Common myeloid progenitor, CD34-positive (primary cell): ENCODE data around the gene IFI44.

ENCODE experiments used
- CTCF ChIA-PET: fragments of 350-600 bp; sonication (Branson Sonifier 250); formaldehyde crosslinking; loops from one replicate; lab custom pipeline; 2021; ENCODE audit warnings: antibody characterized with exemption; lab: Charles Lee
- POLR2A ChIA-PET: fragments of 350-600 bp; sonication (Branson Sonifier 250); formaldehyde crosslinking; loops from one replicate; lab custom pipeline; 2021; ENCODE audit warnings: antibody characterized with exemption; lab: Charles Lee
- DNase-seq, 3 donors: peaks; one replicate each; pipeline versions ENCODE4 v3.0.0 to v3.0.0-alpha.2; 2013
- H3K27ac ChIP-seq, 2 experiments: 1 replicate in 1 of 2; 2 replicates in 1 of 2; pipeline ENCODE4 v1.7.0; 2013; ENCODE audit warnings: inconsistent platforms in 2 of 2, low read length in 2 of 2, mild to moderate bottlenecking in 2 of 2, low read depth in 1 of 2, moderate library complexity in 1 of 2; ENCODE audit not compliant: severe bottlenecking in 2 of 2, insufficient read depth in 1 of 2, poor library complexity in 1 of 2
- H3K27me3 ChIP-seq, 5 experiments: replicated peaks in 2 of 5; 1 replicate in 3 of 5; 2 replicates in 2 of 5; pipeline versions ENCODE4 v1.6.1 to v1.7.0; 2013; ENCODE audit warnings: low read length in 4 of 5, mild to moderate bottlenecking in 2 of 5, moderate library complexity in 2 of 5, inconsistent platforms in 1 of 5; ENCODE audit not compliant: insufficient read depth in 5 of 5, control insufficient read depth in 4 of 5
- H3K36me3 ChIP-seq, 4 experiments: 1 replicate in 2 of 4; 2 replicates in 2 of 4; pipeline versions ENCODE4 v1.6.1 to v1.7.0; 2013; ENCODE audit warnings: low read length in 3 of 4, control low read depth in 1 of 4, mild to moderate bottlenecking in 1 of 4; ENCODE audit not compliant: control insufficient read depth in 4 of 4, insufficient read depth in 4 of 4
- H3K4me1 ChIP-seq, 4 experiments: 1 replicate in 3 of 4; 2 replicates in 1 of 4; pipeline versions ENCODE4 v1.6.1 to v1.7.1; 2013; ENCODE audit warnings: low read length in 3 of 4, mild to moderate bottlenecking in 3 of 4, control low read depth in 1 of 4, inconsistent platforms in 1 of 4, moderate library complexity in 1 of 4; ENCODE audit not compliant: control insufficient read depth in 4 of 4, insufficient read depth in 4 of 4; ENCODE audit errors: control extremely low read depth in 1 of 4
- H3K4me3 ChIP-seq, 7 experiments: 1 replicate in 4 of 7; 2 replicates in 3 of 7; pipeline versions ENCODE4 v1.5.1 to v1.7.0; 2013; ENCODE audit warnings: mild to moderate bottlenecking in 7 of 7, low read length in 6 of 7, moderate library complexity in 6 of 7, inconsistent platforms in 2 of 7, low read depth in 2 of 7, control low read depth in 1 of 7; ENCODE audit not compliant: insufficient read depth in 4 of 7, control insufficient read depth in 1 of 7; ENCODE audit errors: extremely low read depth in 1 of 7
- H3K9me3 ChIP-seq, 5 experiments: 1 replicate in 4 of 5; 2 replicates in 1 of 5; pipeline versions ENCODE4 v1.6.1 to v1.7.1; 2013; ENCODE audit warnings: low read length in 4 of 5, mild to moderate bottlenecking in 2 of 5, inconsistent platforms in 1 of 5, low read depth in 1 of 5, moderate library complexity in 1 of 5; ENCODE audit not compliant: control insufficient read depth in 4 of 5, insufficient read depth in 2 of 5; ENCODE audit errors: control extremely low read depth in 1 of 5
- WGBS: methylation state at CpG from one replicate; pipeline ENCODE4 v1.1.5; 2013; ENCODE audit not compliant: insufficient coverage; 5-methylcytosine and 5-hydroxymethylcytosine counted together

IFI44 gene

GRCh38 chr1:78712467-78713051 lies 62.9 kb downstream of the IFI44 start:
- ChIA-PET POLR2A (no interaction called here), CTCF (no interaction called here)
- Histone ChIP-seq H3K4me3 (no peak overlapping the region), H3K9me3 (peaks cover 0 to 1% (median 0%) of the 10 kb centered on the region in 5 experiments), H3K27me3 (no peaks in the 10 kb centered on the region), H3K36me3 (no peaks in the 10 kb centered on the region), H3K27ac (no peak overlapping the region), H3K4me1 (no peaks in the 10 kb centered on the region)
- WGBS = 100% methylated on average over 1 of the region's 3 CpGs
- DNase-seq = no peak

GRCh38 chr1:78713297-78713696 lies 63.7 kb downstream of the IFI44 start:
- ChIA-PET CTCF (no interaction called here), POLR2A (no interaction called here)
- H3K4me1 ChIP-seq = no peaks in the 10 kb centered on the region
- DNase-seq = no peak
- no peaks in the 10 kb centered on the region for H3K9me3 ChIP-seq
- no peak overlapping the region for H3K27ac ChIP-seq
- H3K27me3 ChIP-seq = no peaks in the 10 kb centered on the region
- H3K4me3 ChIP-seq = no peak overlapping the region
- no peaks in the 10 kb centered on the region for H3K36me3 ChIP-seq
